DND-41 (cell line): ENCODE data around the gene TWF2.

ENCODE experiments used
- ATAC-seq: fragments of 200-7000 bp; cut with Tn5 transposase; 3 replicates; pipeline ENCODE4 v1.9.1; 2021; ENCODE audit warnings: low read depth; ENCODE audit not compliant: insufficient read depth
- DNase-seq: peaks from one replicate; pipeline ENCODE4 v3.0.0-alpha.2; 2020
- H2AFZ ChIP-seq: 2 replicates; pipeline ENCODE4 v1.6.0; 2012; ENCODE audit warnings: low read depth, low read length
- H3K27ac ChIP-seq: 2 replicates; pipeline ENCODE4 v1.5.1; 2012; ENCODE audit warnings: low read length, inconsistent platforms
- H3K27me3 ChIP-seq: fragments of 200-600 bp; sonication (generic); 2 replicates; pipeline ENCODE4 v1.6.0; 2012; ENCODE audit warnings: low read length, mild to moderate bottlenecking, inconsistent platforms; ENCODE audit not compliant: insufficient read depth, poor library complexity
- H3K36me3 ChIP-seq: 2 replicates; pipeline ENCODE4 v1.5.1; 2012; ENCODE audit warnings: low read length, inconsistent platforms; ENCODE audit not compliant: insufficient read depth
- H3K4me1 ChIP-seq: 2 replicates; pipeline ENCODE4 v1.5.1; 2012; ENCODE audit warnings: mild to moderate bottlenecking, low read length; ENCODE audit not compliant: insufficient read depth
- H3K4me2 ChIP-seq: 2 replicates; pipeline ENCODE4 v1.6.0; 2012; ENCODE audit warnings: mild to moderate bottlenecking, moderate library complexity, low read length, inconsistent platforms; ENCODE audit not compliant: insufficient read depth
- H3K4me3 ChIP-seq, 2 experiments: fragments of 200-600 bp in 1 of 2; shearing (Covaris generic) in 1 of 2; 2 replicates each; pipeline ENCODE4 v1.5.1; 2012 to 2016; ENCODE audit warnings: inconsistent platforms in 2 of 2, low read length in 2 of 2, mild to moderate bottlenecking in 2 of 2, low read depth in 1 of 2, moderate library complexity in 1 of 2
- H3K79me2 ChIP-seq: 2 replicates; pipeline ENCODE4 v1.6.0; 2012; ENCODE audit warnings: low read length, inconsistent platforms; ENCODE audit not compliant: insufficient read depth
- H3K9ac ChIP-seq: 2 replicates; pipeline ENCODE4 v1.6.0; 2012; ENCODE audit warnings: low read depth, mild to moderate bottlenecking, inconsistent platforms, low read length, moderate library complexity
- H3K9me3 ChIP-seq: 2 replicates; pipeline ENCODE4 v1.5.1; 2012; ENCODE audit warnings: low read length, moderate library complexity, mild to moderate bottlenecking, inconsistent platforms; ENCODE audit not compliant: insufficient read depth, severe bottlenecking
- H4K20me1 ChIP-seq: 2 replicates; pipeline ENCODE4 v1.6.0; 2012; ENCODE audit warnings: low read length; ENCODE audit not compliant: insufficient read depth
- CTCF ChIP-seq: IDR thresholded peaks from 2 replicates; pipeline ENCODE4 v1.5.1; 2012; ENCODE audit warnings: borderline replicate concordance, low read length, moderate library complexity, mild to moderate bottlenecking; ENCODE audit not compliant: poor library complexity, severe bottlenecking; ENCODE audit errors: extremely low read depth
- EZH2 ChIP-seq: IDR thresholded peaks from 3 replicates; pipeline ENCODE4 v1.6.1; 2012; ENCODE audit warnings: borderline replicate concordance, low read depth, mild to moderate bottlenecking, moderate library complexity, low read length, inconsistent platforms; ENCODE audit not compliant: severe bottlenecking

Gene TWF2

GRCh38 chr3:52237006-52237656 lies 1.8 kb downstream of the TWF2 start:
- no peak for DNase-seq
- no peak for ATAC-seq
- H3K9me3 ChIP-seq, result no peaks in the 10 kb centered on the region
- H3K27ac ChIP-seq, result peak overlapping the region; percentile 86
- H4K20me1 ChIP-seq, result peaks cover 37% of the 10 kb centered on the region
- peaks cover 30% of the 10 kb centered on the region for H3K36me3 ChIP-seq
- H3K9ac ChIP-seq, result peak overlapping the region; percentile 85; the same call in 1 of the 2 replicates
- TF ChIP-seq EZH2 (no peak), CTCF (no peak)
- H3K27me3 ChIP-seq, result no peaks in the 10 kb centered on the region
- H3K4me2 ChIP-seq, result peak overlapping the region; percentile 91
- peaks cover 69% of the 10 kb centered on the region for H3K79me2 ChIP-seq
- peak overlapping the region in 1 of 2 experiments; percentile 25; a peak in 1 of 4 replicates for H3K4me3 ChIP-seq
- peaks cover 54% of the 10 kb centered on the region for H3K4me1 ChIP-seq
- H2AFZ ChIP-seq, result no peak overlapping the region

GRCh38 chr3:52236424-52236886 lies 2.5 kb downstream of the TWF2 start:
- Histone ChIP-seq H3K27me3 (no peaks in the 10 kb centered on the region), H4K20me1 (peaks cover 44% of the 10 kb centered on the region), H2AFZ (no peak overlapping the region), H3K36me3 (peaks cover 36% of the 10 kb centered on the region), H3K4me1 (peaks cover 59% of the 10 kb centered on the region), H3K9me3 (no peaks in the 10 kb centered on the region), H3K4me3 (no peak overlapping the region), H3K79me2 (peaks cover 76% of the 10 kb centered on the region), H3K4me2 (no peak overlapping the region), H3K27ac (no peak overlapping the region), H3K9ac (no peak overlapping the region)
- TF ChIP-seq EZH2 (no peak), CTCF (no peak)
- DNase-seq (no peak), ATAC-seq (no peak)

GRCh38 chr3:52234516-52235447 lies 4.2 kb downstream of the TWF2 start:
- no peak overlapping the region for H2AFZ ChIP-seq
- H3K9ac ChIP-seq, result no peak overlapping the region
- H3K9me3 ChIP-seq, result no peaks in the 10 kb centered on the region
- peaks cover 68% of the 10 kb centered on the region for H3K79me2 ChIP-seq
- no peak for ATAC-seq
- H3K27ac ChIP-seq, result no peak overlapping the region
- H3K27me3 ChIP-seq, result no peaks in the 10 kb centered on the region
- peaks cover 53% of the 10 kb centered on the region for H3K36me3 ChIP-seq
- TF ChIP-seq EZH2 (no peak), CTCF (no peak)
- no peak overlapping the region for H3K4me3 ChIP-seq
- DNase-seq, result no peak
- no peak overlapping the region for H3K4me2 ChIP-seq
- H4K20me1 ChIP-seq, result peaks cover 55% of the 10 kb centered on the region
- H3K4me1 ChIP-seq, result peaks cover 46% of the 10 kb centered on the region
